Endothelial cell of umbilical vein (primary cell): ENCODE measurements around the gene TRPM3. TPM values are rescaled to one million over a fixed set of nuclear protein-coding genes. Genes with fewer than 3 reads are reported as not detected.

Experiments
- BruUV-seq: library from RNA; stranded (reverse); fragments of 400-500 nt; replicated peaks from 2 replicates; lab custom pipeline; 2021; lab: Mats Ljungman, UMichigan
- CTCF ChIA-PET: fragments of 300-600, 350-600 bp; sonication (Branson Sonifier 250); formaldehyde crosslinking; loops from one replicate; lab custom pipeline; 2021; ENCODE audit warnings: antibody characterized with exemption, inconsistent platforms; lab: Charles Lee
- POLR2A ChIA-PET: fragments of 300-600, 350-600 bp; sonication (Branson Sonifier 250); formaldehyde crosslinking; loops from one replicate; lab custom pipeline; 2021; ENCODE audit warnings: antibody characterized with exemption, inconsistent platforms; lab: Charles Lee
- DNase-seq: peaks from one replicate; pipeline ENCODE4 v3.0.0-alpha.2; 2011; ENCODE audit warnings: low read depth, low spot score
- FAIRE-seq: peaks from 2 replicates; lab custom pipeline; 2011; peaks lifted over from hg19 to GRCh38; lab: Jason Lieb, UNC
- H2AFZ ChIP-seq: 2 replicates; pipeline ENCODE4 v1.6.0; 2012; ENCODE audit warnings: low read depth, low read length, control low read depth, inconsistent platforms
- H3K27ac ChIP-seq: 2 replicates; pipeline ENCODE4 v1.5.1; 2011; ENCODE audit warnings: low read depth, mild to moderate bottlenecking, control low read depth, low read length, moderate library complexity; ENCODE audit not compliant: insufficient read depth
- H3K27me3 ChIP-seq, 2 experiments: 2 replicates each; pipeline versions ENCODE4 v1.6.0 to v1.6.1; 2011; ENCODE audit warnings: low read length in 2 of 2, mixed read lengths in 1 of 2; ENCODE audit not compliant: control insufficient read depth in 2 of 2, insufficient read depth in 2 of 2
- H3K36me3 ChIP-seq, 2 experiments: 2 replicates in 1 of 2; 3 replicates in 1 of 2; pipeline ENCODE4 v1.5.1; 2011; ENCODE audit warnings: low read length in 2 of 2, mild to moderate bottlenecking in 1 of 2, moderate library complexity in 1 of 2; ENCODE audit not compliant: control insufficient read depth in 2 of 2, insufficient read depth in 2 of 2; ENCODE audit errors: extremely low read depth in 1 of 2
- H3K4me1 ChIP-seq: 3 replicates; pipeline ENCODE4 v1.5.1; 2011; ENCODE audit warnings: mild to moderate bottlenecking, low read length; ENCODE audit not compliant: control insufficient read depth, insufficient read depth; ENCODE audit errors: extremely low read depth
- H3K4me2 ChIP-seq: 2 replicates; pipeline ENCODE4 v1.6.1; 2011; ENCODE audit warnings: low read length, control low read depth, mixed read lengths; ENCODE audit not compliant: insufficient read depth
- H3K4me3 ChIP-seq, 3 experiments: fragments of 200-600 bp in 1 of 3; sonication (generic), shearing (Covaris generic) in 1 of 3; replicated peaks in 1 of 3; 2 replicates each; pipeline ENCODE4 v1.5.1; 2011 to 2016; ENCODE audit warnings: control low read depth in 3 of 3, low read length in 3 of 3, mild to moderate bottlenecking in 2 of 3, inconsistent platforms in 1 of 3, low read depth in 1 of 3, moderate library complexity in 1 of 3; ENCODE audit not compliant: insufficient read depth in 1 of 3
- H3K79me2 ChIP-seq: 2 replicates; pipeline ENCODE4 v1.6.0; 2012; ENCODE audit warnings: low read length, inconsistent platforms; ENCODE audit not compliant: control insufficient read depth, insufficient read depth
- H3K9ac ChIP-seq: replicated peaks from 2 replicates; pipeline ENCODE3; 2011; ENCODE audit warnings: low read length, control low read depth; ENCODE audit not compliant: insufficient read depth; ENCODE audit errors: extremely low read depth
- H3K9me1 ChIP-seq: replicated peaks from 3 replicates; pipeline ENCODE4 v1.6.0; 2011; ENCODE audit warnings: mild to moderate bottlenecking, low read length; ENCODE audit not compliant: control insufficient read depth, insufficient read depth; ENCODE audit errors: extremely low read depth
- H3K9me3 ChIP-seq: replicated peaks from 2 replicates; pipeline ENCODE4 v1.5.1; 2012; ENCODE audit warnings: low read length, inconsistent platforms; ENCODE audit not compliant: control insufficient read depth, insufficient read depth
- H4K20me1 ChIP-seq: replicated peaks from 2 replicates; pipeline ENCODE3; 2011; ENCODE audit warnings: mild to moderate bottlenecking, low read length; ENCODE audit not compliant: control insufficient read depth, insufficient read depth; ENCODE audit errors: extremely low read depth
- EZH2 ChIP-seq: IDR thresholded peaks from 2 replicates; pipeline ENCODE4 v1.6.1; 2012; ENCODE audit warnings: borderline replicate concordance, low read depth, mild to moderate bottlenecking, moderate library complexity, low read length, inconsistent platforms; ENCODE audit not compliant: severe bottlenecking
- FOS ChIP-seq: IDR thresholded peaks from 2 replicates; pipeline ENCODE4 v1.6.1; 2011; ENCODE audit warnings: mild to moderate bottlenecking, low read length, moderate library complexity, borderline replicate concordance; ENCODE audit not compliant: insufficient read depth
- GATA2 ChIP-seq: IDR thresholded peaks from 2 replicates; pipeline ENCODE4 v1.7.0; 2011; ENCODE audit warnings: low read depth, mild to moderate bottlenecking, moderate library complexity, mixed read lengths, low read length; ENCODE audit not compliant: insufficient read length, insufficient read depth
- JUN ChIP-seq: IDR thresholded peaks from 2 replicates; pipeline ENCODE4 v1.6.1; 2011; ENCODE audit warnings: borderline replicate concordance, low read depth; ENCODE audit not compliant: insufficient read length, insufficient read depth
- MYC ChIP-seq: IDR thresholded peaks from one replicate; pipeline ENCODE4 v1.6.1; 2011; ENCODE audit warnings: mild to moderate bottlenecking, low read depth, low read length
- POLR2A ChIP-seq: IDR thresholded peaks from 2 replicates; pipeline ENCODE4 v1.6.1; 2012; ENCODE audit warnings: low read depth, mild to moderate bottlenecking, control low read depth, low read length
- POLR2AphosphoS5 ChIP-seq: IDR thresholded peaks from 2 replicates; pipeline ENCODE4 v1.6.1; 2012; ENCODE audit warnings: low read depth, mild to moderate bottlenecking, control low read depth, low read length, moderate library complexity; ENCODE audit not compliant: insufficient read depth
- dilution Hi-C: fragments of 300-500 bp; cut with MboI; formaldehyde crosslinking; loops from one replicate; pipeline ENCODE4 v1.15.0; 2019; ENCODE audit warnings: low sequenced_read_pairs; ENCODE audit not compliant: extremely low pct_ligation_motif_present
- intact Hi-C: fragments of 100-400 bp; cut with micrococcal nuclease; formaldehyde crosslinking; loops from one replicate; pipeline ENCODE4 v1.10.0; 2022
- polyA plus RNA-seq, 4 experiments: library from polyadenylated mRNA; depleted of rRNA in 3 of 4; stranded (reverse) in 3 of 4; unstranded in 1 of 4; fragments of >200 nt; gene quantifications; 2 replicates each; pipeline versions ENCODE4 v1.2.1 to v1.2.3, GENCODE V29; 2011 to 2012; ENCODE audit warnings: missing spikeins in 1 of 4
- total RNA-seq: library from RNA; stranded (reverse); gene quantifications from 2 replicates; pipeline ENCODE4 v1.2.3, GENCODE V29; 2021
- TF ChIP-seq, protein P1 (sequence below): IDR thresholded peaks from 2 replicates; pipeline ENCODE4 v1.6.1; 2011; ENCODE audit not compliant: insufficient read depth, insufficient read length
- TF ChIP-seq, protein P2 (sequence below), 2 donors: IDR thresholded peaks; 1 replicate in 1 of 2; 2 replicates in 1 of 2; pipeline ENCODE4 v1.5.1; 2011; ENCODE audit warnings: low read length in 2 of 2, mild to moderate bottlenecking in 2 of 2, moderate library complexity in 2 of 2, control low read depth in 1 of 2, inconsistent platforms in 1 of 2, low read depth in 1 of 2; ENCODE audit not compliant: insufficient read depth in 1 of 2; ENCODE audit errors: extremely low read depth in 1 of 2

TRPM3 gene
- total and polyA plus RNA-seq, 2 donors (not counting 3 experiments of a cell fraction or from before 2014, with no cell fraction given): 0.17 to 0.33 TPM

DNA sequence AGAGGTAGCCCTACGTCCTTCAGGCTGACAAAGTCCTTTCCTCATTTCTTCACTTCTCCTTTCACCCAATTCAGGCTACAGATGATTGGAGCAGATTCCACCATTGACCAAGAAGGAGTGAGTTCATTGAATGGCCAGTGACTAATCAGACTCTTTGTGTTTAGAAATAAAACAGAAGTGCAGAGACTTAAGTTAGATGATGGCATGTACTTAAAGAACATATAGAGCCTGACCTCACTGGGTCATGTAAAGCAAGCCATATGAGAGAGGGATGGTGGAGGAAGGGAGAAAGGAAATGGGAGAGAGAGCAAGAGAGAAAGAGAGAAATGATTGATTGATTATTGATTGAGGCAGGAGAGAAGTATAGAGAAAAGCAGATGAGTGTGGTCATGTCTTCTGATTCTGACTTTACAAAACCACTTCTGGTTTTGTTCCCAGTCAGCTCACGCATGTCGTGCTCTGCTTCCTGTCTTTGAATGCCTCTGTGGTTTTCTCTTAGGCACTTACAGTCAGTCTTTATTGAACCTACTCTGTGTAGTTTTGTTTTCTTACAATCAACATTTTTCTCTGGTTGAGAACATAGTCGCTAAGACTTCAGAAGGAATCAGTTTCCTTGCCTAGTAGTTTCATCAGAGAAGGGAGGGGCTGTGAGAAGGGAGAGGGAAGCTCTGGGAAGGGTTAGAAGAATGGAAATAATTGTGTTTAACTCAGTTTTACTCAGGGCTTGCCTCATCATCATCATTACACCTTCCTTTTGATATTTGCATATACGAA, 557.8 kb downstream of the TRPM3 start:
- no peak for DNase-seq
- H4K20me1 ChIP-seq: no peaks in the 10 kb centered on the region
- FAIRE-seq: peak; percentile 15
- H3K4me1 ChIP-seq: no peaks in the 10 kb centered on the region
- dilution Hi-C loops (no loop called here), intact Hi-C loops (no loop called here)
- no peak overlapping the region for H2AFZ ChIP-seq
- no peak overlapping the region for H3K4me3 ChIP-seq
- BruUV-seq: no TSS peak
- no peaks in the 10 kb centered on the region for H3K27me3 ChIP-seq
- TF ChIP-seq, protein P1, sequence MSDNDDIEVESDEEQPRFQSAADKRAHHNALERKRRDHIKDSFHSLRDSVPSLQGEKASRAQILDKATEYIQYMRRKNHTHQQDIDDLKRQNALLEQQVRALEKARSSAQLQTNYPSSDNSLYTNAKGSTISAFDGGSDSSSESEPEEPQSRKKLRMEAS: no peak
- no peak for TF ChIP-seq JUN
- no peak for TF ChIP-seq MYC
- no peak for TF ChIP-seq FOS
- TF ChIP-seq EZH2: no peak
- TF ChIP-seq POLR2A: no peak
- no peak for TF ChIP-seq POLR2AphosphoS5
- no peaks in the 10 kb centered on the region for H3K9me3 ChIP-seq
- H3K27ac ChIP-seq: no peak overlapping the region
- POLR2A ChIA-PET: no interaction called here
- no peaks in the 10 kb centered on the region for H3K36me3 ChIP-seq
- CTCF ChIA-PET: interaction anchor here (1.0 to 2.1 kb wide), 3 partner anchors 10 to 228 kb away, joined by 3 to 12 read pairs (median 3); no protein-coding TSS in a partner anchor
- H3K9me1 ChIP-seq: no peaks in the 10 kb centered on the region
- no peak overlapping the region for H3K4me2 ChIP-seq
- no peaks in the 10 kb centered on the region for H3K79me2 ChIP-seq
- no peak overlapping the region for H3K9ac ChIP-seq

DNA sequence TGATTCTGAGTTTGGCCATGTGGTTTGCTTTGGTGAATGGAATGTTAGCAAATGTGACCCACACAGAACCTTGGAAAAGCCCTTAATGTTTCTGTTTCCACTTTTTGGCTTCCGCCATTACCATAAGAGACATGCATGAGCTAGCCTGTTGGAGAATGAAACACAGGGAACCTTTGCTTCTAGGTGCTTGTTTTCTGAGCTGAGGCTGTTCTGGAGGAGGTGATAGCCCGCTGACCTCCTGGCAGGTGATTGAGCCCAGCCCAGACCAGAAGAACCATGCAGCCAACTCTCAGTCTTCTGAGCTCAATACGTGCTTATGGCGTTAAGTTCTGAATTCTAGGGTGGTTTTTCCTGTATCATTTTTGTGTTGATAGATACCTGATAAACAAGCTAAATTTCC, 558.4 kb downstream of the TRPM3 start:
- Histone ChIP-seq H3K4me1 (no peaks in the 10 kb centered on the region), H3K9ac (no peak overlapping the region), H3K27ac (no peak overlapping the region), H4K20me1 (no peaks in the 10 kb centered on the region), H3K4me3 (no peak overlapping the region), H3K27me3 (no peaks in the 10 kb centered on the region), H3K9me3 (no peaks in the 10 kb centered on the region), H3K9me1 (no peaks in the 10 kb centered on the region), H3K79me2 (no peaks in the 10 kb centered on the region), H3K36me3 (no peaks in the 10 kb centered on the region), H3K4me2 (no peak overlapping the region), H2AFZ (no peak overlapping the region)
- CTCF ChIA-PET: interaction anchor here (1.0 to 2.1 kb wide), 3 partner anchors 10 to 227 kb away, joined by 3 to 12 read pairs (median 3); no protein-coding TSS in a partner anchor
- DNase-seq (no peak), FAIRE-seq (no peak)
- POLR2A ChIA-PET: interaction anchor here (0.6 kb wide), 1 partner anchor 24 kb away, joined by 3 read pairs; no protein-coding TSS in a partner anchor
- dilution Hi-C loops (no loop called here), intact Hi-C loops (no loop called here)
- TF ChIP-seq EZH2 (no peak), MYC (no peak), GATA2 (no peak), POLR2AphosphoS5 (no peak), JUN (no peak), POLR2A (no peak), FOS (no peak)
- TF ChIP-seq, protein P2, sequence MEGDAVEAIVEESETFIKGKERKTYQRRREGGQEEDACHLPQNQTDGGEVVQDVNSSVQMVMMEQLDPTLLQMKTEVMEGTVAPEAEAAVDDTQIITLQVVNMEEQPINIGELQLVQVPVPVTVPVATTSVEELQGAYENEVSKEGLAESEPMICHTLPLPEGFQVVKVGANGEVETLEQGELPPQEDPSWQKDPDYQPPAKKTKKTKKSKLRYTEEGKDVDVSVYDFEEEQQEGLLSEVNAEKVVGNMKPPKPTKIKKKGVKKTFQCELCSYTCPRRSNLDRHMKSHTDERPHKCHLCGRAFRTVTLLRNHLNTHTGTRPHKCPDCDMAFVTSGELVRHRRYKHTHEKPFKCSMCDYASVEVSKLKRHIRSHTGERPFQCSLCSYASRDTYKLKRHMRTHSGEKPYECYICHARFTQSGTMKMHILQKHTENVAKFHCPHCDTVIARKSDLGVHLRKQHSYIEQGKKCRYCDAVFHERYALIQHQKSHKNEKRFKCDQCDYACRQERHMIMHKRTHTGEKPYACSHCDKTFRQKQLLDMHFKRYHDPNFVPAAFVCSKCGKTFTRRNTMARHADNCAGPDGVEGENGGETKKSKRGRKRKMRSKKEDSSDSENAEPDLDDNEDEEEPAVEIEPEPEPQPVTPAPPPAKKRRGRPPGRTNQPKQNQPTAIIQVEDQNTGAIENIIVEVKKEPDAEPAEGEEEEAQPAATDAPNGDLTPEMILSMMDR (IDR thresholded peaks at IDR 0.05; ENCODE audit: extremely low read depth in 1 of 2, insufficient read depth in 1 of 2, low read depth in 1 of 2, low read length in 2 of 2): no peak
- TF ChIP-seq, protein P1: no peak
- no TSS peak for BruUV-seq
